Measurements from ENCODE around the gene AKAP13. TPM values are rescaled to one million over a fixed set of nuclear protein-coding genes. Genes with fewer than 3 reads are reported as not detected.

The AKAP13 gene
- total RNA-seq, 1 experiment from 2014 or later: 47.3 TPM

- Histone ChIP-seq H4K5ac (ENCODE audit: insufficient read length, low read depth, low read length) (no peak overlapping the region), H3K4me1 (ENCODE audit: insufficient read depth, low read length) (no peaks in the 10 kb centered on the region; the same call in 1 of the 2 replicates), H2AK5ac (ENCODE audit: insufficient read length, low read length) (no peak overlapping the region), H3K18ac (ENCODE audit: insufficient read length, low read depth, low read length) (no peak overlapping the region), H3K56ac (ENCODE audit: insufficient read length, low read depth, low read length) (no peak overlapping the region), H2BK5ac (ENCODE audit: insufficient read length, low read length) (no peak overlapping the region), H3K14ac (ENCODE audit: insufficient read depth, low read length) (no peak overlapping the region), H3K27ac (ENCODE audit: insufficient read length, low read depth, low read length) (no peak overlapping the region), H2BK12ac (ENCODE audit: insufficient read length, low read depth, low read length) (no peak overlapping the region), H4K91ac (ENCODE audit: insufficient read length, low read depth, low read length) (no peak overlapping the region), H3K79me2 (ENCODE audit: insufficient read depth, low read length) (no peaks in the 10 kb centered on the region), H4K8ac (replicated peaks; ENCODE audit: insufficient read length, low read depth, low read length) (no peak overlapping the region), H2BK20ac (ENCODE audit: low read depth, low read length, poor library complexity, severe bottlenecking) (no peak overlapping the region), H3K79me1 (ENCODE audit: insufficient read depth, low read depth, low read length, poor library complexity, severe bottlenecking) (no peaks in the 10 kb centered on the region), H3K9me3 (ENCODE audit: control insufficient read depth, low read depth, low read length) (no peaks in the 10 kb centered on the region), H3T11ph (ENCODE audit: low read length) (no peak overlapping the region), H2AFZ (ENCODE audit: low read length) (no peak overlapping the region), H3K4me2 (ENCODE audit: insufficient read depth, insufficient read length, low read length) (no peak overlapping the region), H3K27me3 (ENCODE audit: insufficient read depth, low read length) (no peaks in the 10 kb centered on the region), H4K20me1 (ENCODE audit: control insufficient read depth, insufficient read depth, insufficient read length) (no peaks in the 10 kb centered on the region), H3K9ac (ENCODE audit: extremely low read depth, insufficient read length, low read length) (no peak overlapping the region), H2BK120ac (ENCODE audit: low read depth, low read length, poor library complexity, severe bottlenecking) (no peak overlapping the region), H2BK15ac (ENCODE audit: low read depth, low read length) (no peak overlapping the region), H3K4ac (ENCODE audit: low read depth, low read length) (no peak overlapping the region), H3K23me2 (ENCODE audit: insufficient read length, low read depth, low read length, poor library complexity, severe bottlenecking) (no peaks in the 10 kb centered on the region), H3K23ac (ENCODE audit: insufficient read length, low read depth, low read length) (no peak overlapping the region)
- Mint-ChIP-seq H3K4me1 (peaks cover 5 to 12% of the 10 kb centered on the region in 2 experiments), H3K4me3 (no peak overlapping the region), H3K9me3 (no peaks in the 10 kb centered on the region), H3K27me3 (ENCODE audit: low read depth) (no peaks in the 10 kb centered on the region), H3K27ac (no peak overlapping the region), H3K36me3 (ENCODE audit: insufficient read depth in 1 of 3, low read depth in 3 of 3) (peaks cover 2 to 14% (median 12%) of the 10 kb centered on the region in 3 experiments; a peak in 5 of 7 replicates)
- no peak for TF ChIP-seq CTCF (conservative IDR thresholded peaks at IDR 0.05)
- no CpG with 5 or more reads among the region's 6 CpGs for WGBS (ENCODE audit: extremely low coverage, insufficient read length, low lambda C conversion rate)
- DNase-seq: no peak
These were observed 328.1 kb downstream of the AKAP13 start for GRCh38 chr15:85708402-85708941.
